Stimulated activated naive CD4-positive, alpha-beta T cell treated with Interleukin-2 at 50 U/mL for 16 hours (primary cell): ENCODE results near the gene ARL4C.

ENCODE experiments used
- DNase-seq: peaks from one replicate; lab custom pipeline; 2025; lab: John Stamatoyannopoulos, UW

The ARL4C gene

GRCh38 chr2:234496835-234497593 is at the start of gene ARL4C:
Gene ARL4C (minus strand): TSS chr2:234497081. CDS start chr2:234496586, 495 bp downstream.
- peak; percentile 61 for DNase-seq

GRCh38 chr2:234544659-234545611 is 48.1 kb upstream of the ARL4C start:
- DNase-seq, result peak; percentile 67

GRCh38 chr2:234542742-234543141 is 45.9 kb upstream of the ARL4C start:
- DNase-seq, result no peak

GRCh38 chr2:234537929-234538328 is 41.0 kb upstream of the ARL4C start:
- no peak for DNase-seq

- DNase-seq, result no peak
Observed at GRCh38 chr2:234536178-234536965, 39.5 kb upstream of the ARL4C start.

GRCh38 chr2:234535464-234535863 is 38.6 kb upstream of the ARL4C start:
- no peak for DNase-seq

- DNase-seq, result no peak
Observed at GRCh38 chr2:234534515-234534914, 37.6 kb upstream of the ARL4C start.

- DNase-seq, result no peak
Observed at GRCh38 chr2:234533626-234534025, 36.7 kb upstream of the ARL4C start.

GRCh38 chr2:234528410-234529148 is 31.7 kb upstream of the ARL4C start:
- DNase-seq, result no peak

GRCh38 chr2:234526711-234527110 is 29.8 kb upstream of the ARL4C start:
- DNase-seq, result no peak

GRCh38 chr2:234521536-234521935 is 24.7 kb upstream of the ARL4C start:
- DNase-seq, result no peak

GRCh38 chr2:234518986-234519642 is 22.2 kb upstream of the ARL4C start:
- DNase-seq, result no peak

- DNase-seq, result no peak
Observed at GRCh38 chr2:234517971-234518370, 21.1 kb upstream of the ARL4C start.

- DNase-seq, result no peak
Observed at GRCh38 chr2:234514873-234515638, 18.2 kb upstream of the ARL4C start.

GRCh38 chr2:234514099-234514498 is 17.2 kb upstream of the ARL4C start:
- no peak for DNase-seq

GRCh38 chr2:234512884-234513669 is 16.2 kb upstream of the ARL4C start:
- DNase-seq, result no peak

- DNase-seq, result no peak
Observed at GRCh38 chr2:234502919-234503285, 6.0 kb upstream of the ARL4C start.

- DNase-seq, result no peak
Observed at GRCh38 chr2:234502285-234502918, 5.5 kb upstream of the ARL4C start.
